ENCODE data around the gene GABARAP. TPM values are rescaled to one million over a fixed set of nuclear protein-coding genes. Genes with fewer than 3 reads are reported as not detected.

GABARAP gene
- 318 and 677 TPM in 2 replicates for total RNA-seq

GRCh38 chr17:7241783-7242716, at the start of gene GABARAP:
GABARAP (minus strand) TSS chr17:7242449; CDS start chr17:7242330, 119 bp downstream.

GRCh38 chr17:7281074-7281952, 39.1 kb upstream of the GABARAP start, which contains the start of gene SLC2A4:
SLC2A4 (plus strand) TSS chr17:7281718; CDS start chr17:7281935, 217 bp downstream.

GRCh38 chr17:7262192-7262934, 20.1 kb upstream of the GABARAP start, which contains the start of gene CLDN7:
CLDN7 (minus strand) TSS chr17:7262478; CDS start chr17:7262043, 435 bp downstream.

GRCh38 chr17:7252176-7253043, 10.2 kb upstream of the GABARAP start, which contains the start of gene ELP5:
ELP5 (plus strand) TSS chr17:7252215; CDS start chr17:7252551, 336 bp downstream.

GRCh38 chr17:7251661-7252175, 9.5 kb upstream of the GABARAP start, which contains the start of gene CTDNEP1:
CTDNEP1 (minus strand) TSS chr17:7251734; CDS start chr17:7251296, 438 bp downstream.

GRCh38 chr17:7239091-7240027, 2.9 kb downstream of the GABARAP start, which contains the start of gene PHF23:
PHF23 (minus strand) TSS chr17:7239457; CDS start chr17:7239279, 178 bp downstream.

GRCh38 chr17:7234083-7234951, 7.9 kb downstream of the GABARAP start, which contains the start of gene DVL2:
DVL2 (minus strand) TSS chr17:7234517; CDS start chr17:7234262, 255 bp downstream.

GRCh38 chr17:7219812-7220592, 22.2 kb downstream of the GABARAP start, which contains the start of the genes ACADVL and DLG4:
ACADVL (plus strand) TSS chr17:7219938; CDS start chr17:7219985, 47 bp downstream.
DLG4 (minus strand) TSS chr17:7219836.

Other genes with a start within 250 kb of the GABARAP start
- not detected in 2 replicates for gene ALOX12, start 246.4 kb downstream of the GABARAP start, total RNA-seq
- 162 and 214 TPM in 2 replicates for gene RNASEK, start 229.8 kb downstream of the GABARAP start, total RNA-seq
- gene BCL6B, start 219.4 kb downstream of the GABARAP start, total RNA-seq: 1.9 and 2.6 TPM in 2 replicates
- 0.06 and 0.98 TPM in 2 replicates for gene SLC16A13, start 206.4 kb downstream of the GABARAP start, total RNA-seq
- not detected in 2 replicates for gene SLC16A11, start 198.4 kb downstream of the GABARAP start, total RNA-seq
- gene CLEC10A, start 162.2 kb downstream of the GABARAP start, total RNA-seq: 0.24 TPM in 1 of 2 replicates, not detected in the other
- gene ASGR2, start 127.6 kb downstream of the GABARAP start, total RNA-seq: not detected in 2 replicates
- 0.24 and 0.25 TPM in 2 replicates for gene ASGR1, start 63.1 kb downstream of the GABARAP start, total RNA-seq
- gene DLG4, start 22.6 kb downstream of the GABARAP start, total RNA-seq: 17.7 and 21.6 TPM in 2 replicates
- gene ACADVL, start 22.5 kb downstream of the GABARAP start, total RNA-seq: 281 and 473 TPM in 2 replicates
- gene DVL2, start 7.9 kb downstream of the GABARAP start, total RNA-seq: 31.5 and 44.1 TPM in 2 replicates
- 38.6 and 48.0 TPM in 2 replicates for gene PHF23, start 3.0 kb downstream of the GABARAP start, total RNA-seq
- gene CTDNEP1, start 9.3 kb upstream of the GABARAP start, total RNA-seq: 78.3 and 99.5 TPM in 2 replicates
- 30.1 and 41.1 TPM in 2 replicates for gene ELP5, start 9.8 kb upstream of the GABARAP start, total RNA-seq
- 2.0 TPM in 1 of 2 replicates, not detected in the other for gene CLDN7, start 20.0 kb upstream of the GABARAP start, total RNA-seq
- 0.05 TPM in 1 of 2 replicates, not detected in the other for gene SLC2A4, start 39.3 kb upstream of the GABARAP start, total RNA-seq
- 0.06 TPM in 1 of 2 replicates, not detected in the other for gene YBX2, start 52.2 kb upstream of the GABARAP start, total RNA-seq
- 259 and 332 TPM in 2 replicates for gene EIF5A, start 65.2 kb upstream of the GABARAP start, total RNA-seq
- 29.9 and 34.0 TPM in 2 replicates for gene GPS2, start 72.9 kb upstream of the GABARAP start, total RNA-seq
- gene NEURL4, start 86.9 kb upstream of the GABARAP start, total RNA-seq: 6.4 and 12.7 TPM in 2 replicates
- 0.73 TPM in 1 of 2 replicates, not detected in the other for gene ACAP1, start 94.1 kb upstream of the GABARAP start, total RNA-seq
- 11.9 and 14.6 TPM in 2 replicates for gene KCTD11, start 109.7 kb upstream of the GABARAP start, total RNA-seq
- gene TMEM95, start 112.7 kb upstream of the GABARAP start, total RNA-seq: not detected in 2 replicates
- 0.05 TPM in 1 of 2 replicates, not detected in the other for gene TNK1, start 138.6 kb upstream of the GABARAP start, total RNA-seq
- 48.7 and 57.0 TPM in 2 replicates for gene PLSCR3, start 152.1 kb upstream of the GABARAP start, total RNA-seq
- gene TMEM256, start 161.6 kb upstream of the GABARAP start, total RNA-seq: 42.9 and 68.5 TPM in 2 replicates
- gene NLGN2, start 165.4 kb upstream of the GABARAP start, total RNA-seq: 20.6 and 23.5 TPM in 2 replicates
- gene SPEM1, start 177.9 kb upstream of the GABARAP start, total RNA-seq: not detected in 2 replicates
- gene SPEM2, start 183.2 kb upstream of the GABARAP start, total RNA-seq: not detected in 2 replicates
- not detected in 2 replicates for gene SPEM3, start 186.4 kb upstream of the GABARAP start, total RNA-seq
- gene TMEM102, start 193.0 kb upstream of the GABARAP start, total RNA-seq: 0.62 and 2.1 TPM in 2 replicates
- gene FGF11, start 197.1 kb upstream of the GABARAP start, total RNA-seq: 1.1 and 1.2 TPM in 2 replicates
- 2.5 and 4.8 TPM in 2 replicates for gene CHRNB1, start 202.6 kb upstream of the GABARAP start, total RNA-seq
- gene ZBTB4, start 237.2 kb upstream of the GABARAP start, total RNA-seq: 25.5 and 32.9 TPM in 2 replicates
- gene SLC35G6, start 239.0 kb upstream of the GABARAP start, total RNA-seq: not detected in 2 replicates
- gene POLR2A, start 241.9 kb upstream of the GABARAP start, total RNA-seq: 67.3 and 74.0 TPM in 2 replicates

All from cardiac ventricle fibroblast (primary cell).